GM10847 (cell line): ENCODE measurements around the gene SLC22A7.

Source experiments
- POLR2A ChIP-seq: IDR thresholded peaks from 2 replicates; pipeline ENCODE4 v1.6.1; 2011; ENCODE audit not compliant: insufficient read length; ENCODE audit errors: extremely low read depth

Gene SLC22A7

DNA sequence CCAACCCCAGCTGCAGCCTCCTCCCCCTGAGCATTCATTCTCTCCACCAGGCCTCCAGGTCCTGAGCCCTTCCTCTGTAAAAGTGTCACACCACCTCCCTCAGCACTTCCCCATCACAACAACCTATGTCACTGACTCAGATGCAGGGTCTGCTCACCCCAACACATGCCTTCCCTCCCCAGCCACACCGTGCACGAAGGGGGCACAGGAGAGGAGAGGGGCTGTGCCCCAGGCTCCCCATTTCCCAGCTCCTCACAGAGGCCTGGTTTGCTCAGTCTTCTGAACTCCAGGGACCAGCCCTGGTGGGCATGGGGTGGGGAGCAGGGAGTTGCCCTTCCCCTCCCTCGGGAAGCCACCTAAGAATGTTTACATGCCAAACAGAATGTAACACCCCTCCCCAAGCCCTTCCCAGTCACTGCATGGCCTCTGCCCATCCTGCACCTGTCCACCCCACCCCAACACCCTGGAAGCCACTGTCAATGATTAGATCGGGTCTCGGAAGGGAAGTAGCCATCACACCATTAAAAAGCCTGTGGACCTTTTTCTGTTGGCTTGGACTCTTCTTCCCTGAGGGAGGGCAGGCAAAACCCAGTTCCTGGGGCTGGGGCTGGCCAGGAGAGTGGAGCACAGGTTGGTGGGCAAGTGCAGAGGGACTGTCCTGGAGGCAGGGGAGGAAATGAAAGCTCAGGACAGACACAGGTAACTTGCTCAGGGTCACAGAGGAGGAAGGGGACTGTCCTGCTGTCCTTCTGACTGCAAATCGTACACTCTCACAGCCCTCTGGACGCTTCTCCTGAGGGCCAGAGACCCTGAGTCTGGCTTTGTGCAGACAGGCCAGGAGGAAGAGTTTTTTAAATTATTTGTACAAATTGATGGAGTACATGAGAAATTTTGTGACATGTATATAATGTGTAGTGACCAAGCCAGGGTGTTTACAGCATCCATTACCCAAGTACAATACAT, 10.1 kb upstream of the SLC22A7 start:
- TF ChIP-seq POLR2A: no peak

DNA sequence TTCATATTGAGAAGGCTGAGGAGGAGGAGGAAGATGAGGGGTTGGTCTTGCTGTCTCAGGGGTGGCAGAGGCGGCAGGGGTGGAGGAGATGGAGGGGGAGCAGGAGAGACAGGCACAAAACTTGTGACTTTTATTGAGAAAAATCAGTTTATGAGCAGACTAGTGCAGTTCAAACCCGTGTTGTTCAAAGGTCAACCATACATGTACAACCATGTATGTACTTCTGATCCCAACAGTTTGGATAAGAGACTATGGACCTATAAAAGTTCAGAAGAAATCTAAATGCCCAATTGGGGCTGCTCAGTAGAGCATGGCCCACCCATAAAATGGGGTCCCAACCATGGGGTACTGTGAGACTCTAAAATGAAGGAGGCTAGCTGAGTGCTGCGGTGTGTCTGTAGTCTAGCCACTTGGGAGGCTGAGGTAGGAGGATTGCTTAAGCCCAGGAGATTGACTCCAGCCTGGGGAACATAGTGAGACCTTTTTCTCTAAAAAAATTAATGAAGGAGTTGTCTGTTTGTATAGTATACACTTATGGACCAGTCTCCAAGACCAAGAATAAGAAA, 7.6 kb upstream of the SLC22A7 start:
- no peak for TF ChIP-seq POLR2A

DNA sequence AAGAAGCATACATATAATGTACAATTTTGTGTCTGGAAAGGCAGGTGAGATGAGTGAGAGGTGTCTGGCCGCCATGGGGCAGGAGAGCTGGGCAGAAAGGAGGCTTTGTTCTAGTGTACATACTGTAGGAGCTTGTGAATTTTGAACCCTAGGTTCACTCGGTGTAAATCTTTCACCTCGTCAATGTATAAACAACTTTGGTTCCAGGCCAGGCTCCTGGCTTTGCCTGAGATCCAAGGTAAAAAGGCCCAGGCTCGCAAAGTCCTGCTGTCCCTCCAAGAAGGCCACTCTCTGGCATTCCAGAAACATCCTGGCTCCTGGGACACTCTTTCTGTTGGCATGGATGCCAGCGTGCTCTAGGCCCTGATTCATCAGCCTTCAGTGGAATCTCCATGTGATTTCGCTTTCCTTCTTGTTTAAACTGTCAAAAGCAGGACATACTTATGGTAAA, 7.1 kb upstream of the SLC22A7 start:
- TF ChIP-seq POLR2A: no peak

DNA sequence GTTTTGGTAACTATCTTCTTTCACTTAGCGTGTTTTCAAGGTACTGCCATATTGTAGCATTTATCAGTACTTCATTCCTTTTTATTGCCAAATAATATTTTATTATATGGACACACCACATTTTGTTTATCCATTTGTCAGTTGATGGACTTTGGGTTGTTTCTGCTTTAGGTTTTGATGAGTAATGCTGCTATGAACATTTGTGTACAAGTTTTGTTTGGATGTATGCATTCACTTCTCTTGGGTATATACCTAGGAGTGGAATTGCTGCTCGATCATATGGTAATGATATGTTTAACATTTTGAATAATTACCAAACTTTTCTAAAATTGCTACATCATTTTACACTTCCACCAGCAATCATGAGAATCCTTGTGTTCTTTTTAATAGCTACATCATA, 6.4 kb upstream of the SLC22A7 start:
- no peak for TF ChIP-seq POLR2A

DNA sequence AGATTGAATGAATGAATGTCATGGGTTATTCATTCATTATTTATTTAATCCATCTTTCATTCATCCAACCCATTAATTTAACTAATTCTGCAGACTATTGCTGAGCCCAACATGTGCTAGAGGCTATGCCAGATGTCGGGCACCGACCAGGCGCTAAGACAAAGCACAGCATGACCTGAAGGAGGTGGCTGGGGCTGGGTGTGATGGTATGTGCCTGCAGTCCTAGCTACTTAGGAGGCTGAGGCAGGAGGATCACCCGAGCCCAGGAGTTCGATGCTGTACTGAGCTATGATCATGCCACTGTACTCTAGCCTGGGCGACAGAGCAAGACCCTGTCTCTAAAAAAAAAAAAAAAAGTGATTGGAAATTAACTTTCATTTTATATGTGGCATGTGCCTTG, 5.7 kb upstream of the SLC22A7 start:
- TF ChIP-seq POLR2A: no peak

DNA sequence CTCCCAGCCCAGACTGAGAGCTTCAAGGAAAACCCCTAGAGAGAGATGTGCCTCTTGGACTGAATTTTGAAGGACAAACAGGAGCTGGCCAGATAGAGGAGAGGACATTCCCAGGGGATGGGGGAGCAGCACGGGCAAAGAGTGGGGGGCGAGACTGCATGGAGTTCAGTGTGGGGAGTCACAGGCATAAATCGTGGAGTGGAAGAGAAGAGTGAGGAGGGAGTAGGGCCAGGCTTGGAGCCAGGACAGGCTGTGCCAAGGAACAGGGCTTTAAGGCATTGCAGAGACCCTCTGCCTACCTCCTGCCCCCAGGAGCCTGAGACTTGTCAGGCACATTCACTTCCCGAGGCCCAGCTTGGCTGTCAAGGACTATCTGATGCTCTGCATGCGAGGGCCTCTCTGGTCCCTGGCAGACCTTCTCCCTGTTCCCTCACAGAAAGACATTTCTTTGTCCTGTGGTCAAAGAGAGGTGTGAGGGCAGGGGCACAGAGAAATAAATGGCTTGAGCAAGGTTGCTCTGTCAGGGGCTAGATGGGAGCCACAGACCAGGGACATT, 5.2 kb upstream of the SLC22A7 start:
- TF ChIP-seq POLR2A: no peak

DNA sequence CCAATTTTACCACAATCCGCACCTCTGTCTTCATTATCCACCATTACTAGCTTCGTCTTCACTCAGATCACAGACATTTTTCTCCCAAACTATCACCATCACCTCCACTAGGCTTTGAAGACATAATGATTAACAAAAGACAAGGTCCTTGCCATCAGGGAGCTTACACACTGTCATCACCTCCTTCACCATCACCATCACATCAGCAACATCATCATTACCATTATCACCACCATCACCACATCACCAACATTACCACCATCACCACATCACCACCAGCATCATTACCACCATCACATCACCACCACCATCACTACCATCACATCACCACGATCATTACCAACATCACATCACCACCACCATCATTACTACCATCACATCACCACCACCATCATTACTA, 4.4 kb upstream of the SLC22A7 start:
- no peak for TF ChIP-seq POLR2A

DNA sequence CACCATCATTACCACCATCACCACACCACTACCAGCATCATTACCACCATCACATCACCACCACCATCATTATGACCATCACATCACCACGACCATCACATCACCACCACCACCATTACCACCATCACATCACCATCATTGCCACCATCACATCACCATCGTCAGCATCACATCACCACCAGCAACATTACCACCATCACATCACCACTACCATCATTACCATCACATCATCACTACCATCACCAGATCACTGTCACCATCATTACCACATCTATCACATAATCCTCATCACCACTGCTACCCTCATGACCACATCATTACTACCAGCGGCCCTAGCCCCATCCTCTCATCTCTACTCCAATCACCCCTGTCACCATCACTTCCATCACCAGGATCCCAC, 3.5 kb upstream of the SLC22A7 start:
- no peak for TF ChIP-seq POLR2A

DNA sequence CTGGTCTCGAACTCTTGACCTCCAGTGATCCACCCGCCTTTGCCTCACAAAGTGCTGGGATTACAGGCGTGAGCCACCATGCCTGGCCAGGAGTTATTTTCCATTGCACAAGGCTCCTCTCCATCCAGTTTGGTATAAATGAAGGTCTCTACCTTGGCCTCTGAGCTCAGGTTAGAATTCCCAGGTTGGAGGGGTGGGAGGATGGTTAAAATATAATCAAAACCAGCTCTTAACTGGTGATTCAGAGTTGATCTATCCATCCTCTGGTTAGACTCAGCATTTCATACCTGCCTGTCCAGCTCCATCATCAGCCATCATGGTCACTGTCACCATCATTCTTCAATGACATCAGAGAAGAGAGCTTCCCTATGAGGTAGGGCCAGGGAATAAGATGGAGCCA, 2.6 kb upstream of the SLC22A7 start:
- TF ChIP-seq POLR2A: no peak

DNA sequence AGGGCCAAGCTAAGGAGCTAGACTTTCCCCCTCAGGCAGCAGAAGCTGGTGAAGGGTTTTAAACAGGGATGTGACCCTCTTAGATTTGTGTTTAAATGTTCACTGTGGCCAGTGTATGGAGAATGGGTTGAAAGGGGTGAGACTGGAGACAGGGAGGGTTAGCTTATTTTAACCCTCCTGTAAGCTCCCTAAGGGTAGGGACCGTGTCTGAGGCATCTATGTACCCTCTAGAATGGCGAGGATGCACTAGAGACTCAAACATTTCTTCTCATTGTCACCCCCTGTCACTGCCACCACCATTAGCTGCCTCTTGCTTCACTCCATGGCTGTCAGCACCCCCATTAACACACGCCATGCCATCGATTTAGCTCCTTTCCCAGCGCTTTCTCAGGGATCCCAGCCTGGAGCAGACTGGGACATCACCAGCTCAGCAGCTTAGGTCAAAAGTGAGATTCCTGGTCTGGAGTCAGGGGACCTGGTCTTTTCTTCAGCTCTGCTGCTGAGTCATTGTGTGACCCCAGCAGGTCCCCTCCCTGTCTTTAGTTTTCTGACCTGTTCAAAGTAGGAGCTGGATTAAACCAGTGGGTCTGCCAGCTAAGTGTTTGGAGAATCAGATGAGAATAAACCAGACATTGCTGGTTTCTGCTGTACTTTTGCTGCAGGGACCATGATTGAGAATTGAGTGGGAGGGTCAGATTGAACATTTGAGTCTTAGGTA, 1.1 kb upstream of the SLC22A7 start:
- TF ChIP-seq POLR2A: no peak

DNA sequence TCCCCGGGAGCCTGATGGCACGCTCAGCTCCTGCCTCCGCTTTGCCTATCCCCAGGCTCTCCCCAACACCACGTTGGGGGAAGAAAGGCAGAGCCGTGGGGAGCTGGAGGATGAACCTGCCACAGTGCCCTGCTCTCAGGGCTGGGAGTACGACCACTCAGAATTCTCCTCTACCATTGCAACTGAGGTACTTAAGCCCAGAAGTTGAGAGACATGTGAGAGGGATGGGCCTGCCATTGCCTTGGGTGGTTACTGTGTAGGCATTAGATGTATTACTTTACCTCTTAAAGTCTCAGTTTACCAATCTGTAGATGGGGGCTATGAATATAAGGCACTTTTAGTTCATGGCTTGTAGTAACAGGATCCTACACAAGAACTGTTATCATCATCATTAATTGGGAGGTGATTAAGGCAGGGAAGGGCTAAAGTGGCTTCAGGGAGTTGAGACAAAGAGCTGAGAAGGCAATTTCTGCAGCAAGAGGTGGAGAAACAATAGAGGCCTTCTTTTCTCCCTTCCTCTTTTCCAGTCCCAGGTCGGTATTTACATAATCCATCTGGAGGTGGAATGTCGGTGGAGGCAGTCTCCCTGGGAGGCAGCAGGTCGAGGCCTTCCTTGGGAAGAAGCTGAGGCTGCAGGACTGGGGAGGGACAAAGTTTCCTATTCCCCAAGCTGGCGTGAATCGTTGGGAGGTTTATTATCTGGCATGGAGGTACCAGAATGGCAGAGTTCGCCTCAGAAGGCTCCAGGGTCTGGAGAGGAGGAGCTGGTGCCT, 691 bp downstream of the SLC22A7 start:
- TF ChIP-seq POLR2A: no peak

DNA sequence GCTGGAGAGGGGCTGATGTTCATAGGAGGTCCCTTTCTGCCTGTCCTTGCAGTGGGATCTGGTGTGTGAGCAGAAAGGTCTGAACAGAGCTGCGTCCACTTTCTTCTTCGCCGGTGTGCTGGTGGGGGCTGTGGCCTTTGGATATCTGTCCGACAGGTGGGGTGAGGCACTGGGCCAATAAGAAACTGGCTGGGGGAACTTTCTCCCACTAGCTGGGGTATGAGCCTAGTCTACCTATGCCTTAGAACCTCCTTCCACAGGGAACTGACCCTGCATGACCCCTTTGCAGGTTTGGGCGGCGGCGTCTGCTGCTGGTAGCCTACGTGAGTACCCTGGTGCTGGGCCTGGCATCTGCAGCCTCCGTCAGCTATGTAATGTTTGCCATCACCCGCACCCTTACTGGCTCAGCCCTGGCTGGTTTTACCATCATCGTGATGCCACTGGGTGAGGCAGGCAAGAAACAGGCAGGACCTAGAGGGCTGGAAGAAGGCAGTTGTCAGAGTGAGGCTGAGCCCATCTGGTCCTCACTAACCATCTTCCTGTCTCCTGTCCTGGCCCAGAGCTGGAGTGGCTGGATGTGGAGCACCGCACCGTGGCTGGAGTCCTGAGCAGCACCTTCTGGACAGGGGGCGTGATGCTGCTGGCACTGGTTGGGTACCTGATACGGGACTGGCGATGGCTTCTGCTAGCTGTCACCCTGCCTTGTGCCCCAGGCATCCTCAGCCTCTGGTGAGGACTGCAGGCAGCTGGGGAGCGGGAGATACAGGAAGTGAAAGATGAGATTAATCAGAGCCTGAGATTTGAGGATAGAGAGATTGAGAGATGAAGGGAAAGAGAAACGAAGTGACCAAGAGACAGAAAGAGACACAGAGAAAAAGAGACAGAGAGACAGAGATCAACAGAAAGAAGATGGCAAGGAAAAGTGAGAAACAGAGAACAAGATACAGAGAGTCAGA, 1.6 kb downstream of the SLC22A7 start:
- TF ChIP-seq POLR2A: no peak

DNA sequence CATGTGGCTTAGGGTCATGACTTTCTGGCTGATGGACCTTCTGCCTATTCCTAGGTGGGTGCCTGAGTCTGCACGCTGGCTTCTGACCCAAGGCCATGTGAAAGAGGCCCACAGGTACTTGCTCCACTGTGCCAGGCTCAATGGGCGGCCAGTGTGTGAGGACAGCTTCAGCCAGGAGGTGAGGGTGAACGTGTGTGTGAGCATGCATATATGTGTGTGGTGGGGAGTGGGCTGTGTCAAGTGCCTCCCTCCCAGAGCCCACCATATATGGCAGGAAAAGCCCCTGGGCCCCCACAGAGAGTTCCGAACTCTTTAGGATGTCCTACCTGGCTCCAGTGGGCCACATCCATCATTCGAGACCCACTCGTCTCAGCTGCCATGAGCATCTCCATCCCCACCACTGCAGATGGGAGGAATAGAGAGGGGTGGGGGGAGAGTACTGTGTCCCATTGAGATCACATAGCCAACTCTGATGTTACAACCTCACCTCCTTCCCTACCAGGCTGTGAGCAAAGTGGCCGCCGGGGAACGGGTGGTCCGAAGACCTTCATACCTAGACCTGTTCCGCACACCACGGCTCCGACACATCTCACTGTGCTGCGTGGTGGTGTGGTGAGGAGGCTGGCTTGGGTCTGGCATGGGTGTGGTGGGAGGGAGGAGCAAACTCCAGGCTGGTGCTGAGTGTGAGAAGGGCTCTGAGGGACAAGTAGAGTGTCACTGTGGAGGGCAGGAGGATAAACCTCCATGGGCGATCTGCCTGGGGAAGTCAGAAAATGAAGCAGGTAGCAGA, 3.2 kb downstream of the SLC22A7 start:
- TF ChIP-seq POLR2A: no peak

DNA sequence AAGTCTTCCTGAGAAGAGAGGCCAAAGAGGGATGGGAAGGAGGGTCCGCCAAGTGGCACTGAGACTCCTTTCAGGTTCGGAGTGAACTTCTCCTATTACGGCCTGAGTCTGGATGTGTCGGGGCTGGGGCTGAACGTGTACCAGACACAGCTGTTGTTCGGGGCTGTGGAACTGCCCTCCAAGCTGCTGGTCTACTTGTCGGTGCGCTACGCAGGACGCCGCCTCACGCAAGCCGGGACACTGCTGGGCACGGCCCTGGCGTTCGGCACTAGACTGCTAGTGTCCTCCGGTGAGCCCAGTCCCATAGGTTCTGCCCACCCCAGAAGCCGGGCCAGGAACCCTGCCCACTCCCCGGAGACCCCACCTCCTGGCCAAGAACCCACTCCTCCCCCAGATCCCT, 4.1 kb downstream of the SLC22A7 start:
- no peak for TF ChIP-seq POLR2A
